GM21390 (cell line): ENCODE results near the gene PPIL6.

Experiments used
- ATAC-seq: cut with Tn5 transposase; IDR thresholded peaks from one replicate; pipeline ENCODE4 v1.9.1; 2021; ENCODE audit not compliant: unreplicated experiment

Gene PPIL6

DNA sequence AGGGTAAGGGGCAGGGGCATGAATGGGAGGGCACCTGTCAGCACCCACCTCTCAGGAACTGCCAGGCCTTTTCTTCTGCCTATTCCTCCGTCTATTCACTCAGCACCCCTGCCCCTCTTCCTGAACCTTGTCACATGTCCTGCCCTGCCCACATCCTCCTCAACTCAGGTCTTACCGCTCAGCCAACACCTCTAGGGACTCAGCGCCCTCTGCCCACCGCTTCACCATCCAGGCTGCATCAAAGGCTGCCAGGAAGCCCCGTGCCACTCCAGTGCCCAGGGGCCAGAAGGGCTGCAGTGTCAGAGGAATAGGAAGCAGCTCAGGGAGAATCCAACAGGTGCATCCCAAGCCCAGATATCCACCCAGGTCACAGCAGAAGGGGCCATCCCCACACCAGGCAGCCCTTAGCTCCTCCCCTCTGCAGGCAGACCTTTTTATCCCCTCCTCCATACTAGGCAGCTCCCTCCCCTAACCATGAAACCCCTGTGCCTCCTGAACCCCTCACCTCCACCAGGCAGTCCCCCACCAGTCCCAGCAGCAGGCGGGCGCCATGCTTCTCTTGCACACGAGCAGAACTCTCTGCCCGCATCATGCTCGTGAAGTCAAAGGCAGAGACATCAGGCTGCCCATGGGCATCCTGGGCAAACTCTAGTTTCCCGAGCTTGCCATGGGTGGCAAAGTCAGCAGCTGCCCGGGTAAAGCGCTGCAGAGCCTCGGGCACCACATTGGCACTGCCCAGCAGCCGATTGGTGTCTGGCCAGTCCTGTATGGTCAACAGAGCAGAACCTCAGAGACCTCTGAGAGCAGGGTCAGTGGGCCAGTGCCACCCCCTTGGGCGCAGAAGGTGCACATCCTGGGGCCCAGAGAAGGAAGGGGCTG, 9.6 kb upstream of the PPIL6 start:
- ATAC-seq = no peak

DNA sequence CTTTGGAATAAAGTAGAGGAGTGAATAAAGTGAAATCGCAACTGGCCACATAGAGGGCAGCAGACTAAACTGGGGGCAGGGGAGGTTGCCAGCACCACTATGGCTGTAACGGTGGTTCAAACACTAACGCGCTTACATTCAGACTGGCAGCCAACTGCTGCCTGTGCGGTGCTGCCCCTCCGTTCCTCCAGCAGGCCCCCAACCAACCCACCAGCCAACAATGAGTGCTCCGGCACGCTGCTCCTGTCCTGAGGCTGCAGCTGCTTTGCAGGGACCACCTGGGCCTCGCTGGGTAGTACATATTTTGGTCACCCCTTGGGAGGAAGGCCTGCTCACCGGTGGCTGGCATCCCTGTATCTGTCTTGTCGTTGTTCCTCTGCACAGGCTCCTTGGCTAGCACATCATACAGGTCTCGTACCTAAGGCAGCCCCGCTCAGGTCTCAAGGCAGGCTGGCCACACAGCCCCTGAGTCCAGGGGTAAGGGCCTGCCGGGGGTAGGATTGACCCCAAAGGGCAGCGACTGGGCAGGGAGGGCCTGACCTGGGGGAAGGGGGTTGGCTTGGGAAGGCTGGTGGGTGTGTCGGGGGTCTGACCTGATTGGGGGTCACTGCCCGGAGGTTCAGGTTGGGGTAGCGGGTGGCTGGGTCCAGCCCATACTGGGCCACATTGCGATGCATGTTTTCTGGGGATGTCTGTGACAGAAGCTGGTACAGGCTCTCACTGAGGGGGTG, 8.8 kb upstream of the PPIL6 start:
- no peak for ATAC-seq

DNA sequence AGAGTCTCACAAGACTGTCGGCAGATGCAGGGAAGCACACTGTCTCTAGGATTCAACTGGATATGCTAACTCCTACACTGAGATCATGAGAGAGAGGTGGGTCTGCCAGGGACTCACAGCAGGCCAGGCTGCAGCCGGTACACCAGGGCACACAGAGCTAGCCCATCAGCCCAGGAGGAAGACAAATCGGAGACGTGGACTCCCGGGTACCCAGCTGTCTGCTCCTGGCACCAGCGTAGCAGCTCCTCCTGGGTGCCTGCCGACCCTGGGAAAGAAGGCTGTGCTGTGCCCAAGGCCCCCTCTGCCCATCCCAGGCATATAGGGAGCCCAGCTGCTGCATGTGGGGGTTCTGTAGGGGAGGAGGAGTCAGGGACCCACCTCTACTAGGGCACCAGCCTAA, 8.2 kb upstream of the PPIL6 start:
- no peak for ATAC-seq

DNA sequence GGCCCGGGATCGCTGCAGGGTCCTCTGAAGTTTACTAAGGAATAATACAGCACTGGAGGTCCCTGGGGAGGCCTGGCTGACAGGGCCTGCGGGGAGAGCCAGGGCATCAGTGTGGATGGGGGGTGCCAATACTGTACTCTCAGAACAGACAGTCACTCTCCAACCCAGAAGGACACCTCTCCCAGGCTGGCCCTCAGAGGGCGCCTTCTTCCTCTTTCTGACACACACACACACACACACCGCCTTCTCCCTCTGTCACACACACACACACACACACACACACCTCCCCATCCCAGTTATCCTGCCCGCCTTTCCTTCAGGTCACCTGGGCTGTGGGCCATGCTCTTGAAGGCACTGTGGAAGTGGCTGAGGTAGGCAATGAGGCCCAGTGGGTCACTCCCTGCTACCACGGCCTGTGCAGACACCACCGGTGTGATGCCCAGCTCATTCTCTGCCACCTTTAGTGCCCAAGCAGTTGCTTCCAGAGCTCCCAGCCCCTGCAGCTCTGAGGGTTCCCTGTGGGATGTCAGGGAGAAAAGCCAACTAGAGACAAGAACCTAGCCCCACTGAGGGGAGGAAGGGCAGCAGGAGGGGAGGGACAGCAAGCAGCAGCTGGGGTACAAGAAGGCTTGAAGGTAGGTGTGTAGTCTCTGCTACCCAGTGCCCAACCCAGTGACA, 7.6 kb upstream of the PPIL6 start:
- no peak for ATAC-seq

DNA sequence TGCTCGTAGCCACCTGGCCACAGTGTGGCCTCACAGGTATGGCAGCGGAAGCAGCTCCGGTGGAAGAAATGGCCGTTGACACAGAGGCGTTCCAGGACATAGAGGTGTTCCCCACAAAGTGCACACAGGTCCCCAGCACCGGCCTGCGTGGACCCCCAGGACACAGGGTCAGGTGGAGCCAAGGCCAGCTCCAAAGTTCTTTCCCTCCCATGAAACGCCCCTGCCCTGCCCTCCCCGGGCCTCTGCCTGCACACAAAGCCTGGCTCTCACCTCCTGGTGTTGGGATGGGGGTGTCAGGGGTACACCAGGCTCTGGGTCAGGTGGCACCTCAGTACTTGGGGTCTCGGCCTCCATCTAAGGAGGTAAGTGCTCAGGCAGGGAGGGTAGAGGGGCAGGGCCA, 6.7 kb upstream of the PPIL6 start:
- no peak for ATAC-seq

DNA sequence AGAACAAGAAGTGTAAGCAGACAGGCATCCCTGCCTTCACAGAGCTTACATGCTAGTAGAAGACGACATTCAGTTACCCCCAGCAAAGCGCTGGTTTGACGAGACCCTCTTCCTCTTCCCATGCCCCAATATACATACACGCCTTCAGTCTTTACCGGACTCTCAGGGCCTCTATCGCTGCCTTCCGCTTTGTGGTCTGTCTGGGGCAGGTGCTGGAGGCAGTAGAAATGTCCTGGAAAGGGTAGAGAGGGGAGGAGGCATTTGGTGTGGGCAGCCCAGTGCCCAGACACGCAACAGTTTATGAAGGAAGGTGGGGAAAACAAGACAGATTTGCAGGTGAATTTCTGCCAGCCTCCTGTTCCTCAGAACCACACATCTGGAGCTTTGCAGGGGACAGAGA, 6.1 kb upstream of the PPIL6 start:
- no peak for ATAC-seq

DNA sequence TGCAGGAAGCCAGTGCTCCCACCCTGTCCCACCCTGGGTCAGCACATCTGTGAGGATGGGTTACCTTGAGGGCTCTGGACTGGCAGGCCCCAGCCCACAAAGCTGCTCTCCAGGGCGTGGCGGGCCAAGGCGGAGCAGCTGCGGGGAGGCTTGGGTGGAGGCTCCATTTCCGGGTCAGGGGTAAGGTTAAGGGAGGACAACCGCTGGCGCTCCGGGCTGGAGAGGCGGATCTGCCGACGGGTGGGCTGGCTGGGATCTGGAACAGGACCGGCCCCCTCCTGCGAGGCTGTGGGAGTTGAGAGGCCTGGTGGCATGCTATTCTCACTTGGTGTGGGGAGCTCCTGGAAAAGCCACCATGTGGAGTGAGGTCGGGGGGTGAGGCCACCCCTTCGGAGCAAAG, 5.6 kb upstream of the PPIL6 start:
- ATAC-seq = no peak

DNA sequence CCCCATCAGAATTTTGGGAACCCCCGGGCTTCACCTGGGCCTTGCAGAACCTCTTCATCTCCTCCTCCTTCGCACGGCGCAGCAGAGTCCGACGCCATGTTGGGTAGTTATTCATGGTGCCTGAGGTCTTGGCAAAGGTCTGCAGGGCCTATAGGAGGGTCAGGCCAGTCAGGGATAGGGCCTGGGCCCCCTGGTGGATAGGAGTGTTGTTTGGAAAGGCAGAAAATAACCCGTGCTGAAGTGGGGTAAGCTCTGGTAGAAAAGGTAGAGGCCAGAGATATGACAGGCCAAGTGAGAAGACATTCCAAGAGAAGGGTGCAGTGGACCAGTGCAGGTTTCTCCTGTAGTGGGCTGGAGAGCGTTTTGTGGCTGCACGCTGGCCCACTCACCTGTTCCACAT, 5.0 kb upstream of the PPIL6 start:
- no peak for ATAC-seq

DNA sequence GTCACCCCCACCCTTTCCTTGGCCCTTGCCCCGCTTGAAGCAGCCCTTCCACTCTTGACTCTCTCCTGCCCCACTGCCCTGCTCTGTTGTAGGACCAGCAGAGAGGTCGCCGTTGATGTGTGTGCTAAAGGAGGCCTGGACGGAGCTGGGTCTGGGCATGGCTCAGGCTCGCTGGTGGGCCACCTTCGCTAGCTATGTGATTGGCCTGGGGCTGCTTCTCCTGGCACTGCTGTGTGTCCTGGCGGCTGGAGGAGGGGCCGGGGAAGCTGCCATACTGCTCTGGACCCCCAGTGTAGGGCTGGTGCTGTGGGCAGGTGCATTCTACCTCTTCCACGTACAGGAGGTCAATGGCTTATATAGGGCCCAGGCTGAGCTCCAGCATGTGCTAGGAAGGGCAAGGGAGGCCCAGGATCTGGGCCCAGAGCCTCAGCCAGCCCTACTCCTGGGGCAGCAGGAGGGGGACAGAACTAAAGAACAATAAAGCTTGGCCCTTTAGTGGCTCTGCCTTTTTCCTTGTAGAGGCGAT, 3.1 kb upstream of the PPIL6 start:
- no peak for ATAC-seq

DNA sequence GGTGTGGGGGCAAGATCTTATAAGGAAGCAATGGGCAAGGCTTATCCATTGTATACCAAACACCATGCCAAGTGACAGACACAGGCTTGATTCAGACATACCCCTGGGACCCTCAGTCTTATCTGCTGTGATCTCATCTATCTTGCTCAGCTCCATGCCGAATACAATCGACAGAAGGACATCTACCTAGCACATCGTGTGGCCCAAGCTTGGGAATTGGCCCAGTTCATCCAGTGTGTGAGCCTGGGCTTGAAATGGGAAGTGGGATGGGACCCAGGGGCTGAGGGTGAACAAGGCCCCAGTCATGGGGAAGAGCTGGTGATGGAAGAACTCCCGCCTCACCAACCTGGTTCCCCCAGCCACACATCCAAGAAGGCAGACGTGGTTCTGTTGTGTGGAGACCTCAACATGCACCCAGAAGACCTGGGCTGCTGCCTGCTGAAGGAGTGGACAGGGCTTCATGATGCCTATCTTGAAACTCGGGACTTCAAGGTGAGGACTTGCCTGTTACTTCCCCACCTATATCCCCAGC, 2.0 kb upstream of the PPIL6 start:
- ATAC-seq = no peak

DNA sequence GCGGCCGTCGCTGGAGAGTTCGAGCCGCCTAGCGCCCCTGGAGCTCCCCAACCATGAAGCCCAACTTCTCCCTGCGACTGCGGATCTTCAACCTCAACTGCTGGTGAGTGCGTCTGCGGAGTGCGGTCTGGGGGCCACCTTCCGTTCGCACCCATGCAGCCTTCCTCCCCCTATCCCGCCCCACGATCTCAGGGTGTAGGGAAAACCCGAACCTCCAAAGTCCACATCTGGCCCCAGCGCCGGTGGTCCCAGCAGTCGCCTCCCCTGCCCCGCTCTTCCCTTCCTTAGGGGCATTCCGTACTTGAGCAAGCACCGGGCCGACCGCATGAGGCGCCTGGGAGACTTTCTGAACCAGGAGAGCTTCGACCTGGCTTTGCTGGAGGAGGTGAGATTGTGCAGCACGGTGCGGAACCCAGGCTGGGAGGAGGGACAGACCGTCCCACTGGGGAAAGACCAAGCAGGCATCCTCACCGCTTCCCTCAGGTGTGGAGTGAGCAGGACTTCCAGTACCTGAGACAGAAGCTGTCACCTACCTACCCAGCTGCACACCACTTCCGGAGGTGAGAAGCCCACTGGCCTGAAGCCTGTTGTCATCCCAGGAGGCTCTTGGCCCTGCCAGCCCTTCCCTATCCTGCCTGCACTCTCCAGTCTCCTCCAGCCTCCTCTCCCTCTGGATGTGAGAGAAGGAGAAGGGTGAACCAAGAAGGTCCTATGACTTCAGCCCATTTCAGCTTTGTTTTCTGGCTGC, 815 bp upstream of the PPIL6 start:
- peak; percentile 24 for ATAC-seq

DNA sequence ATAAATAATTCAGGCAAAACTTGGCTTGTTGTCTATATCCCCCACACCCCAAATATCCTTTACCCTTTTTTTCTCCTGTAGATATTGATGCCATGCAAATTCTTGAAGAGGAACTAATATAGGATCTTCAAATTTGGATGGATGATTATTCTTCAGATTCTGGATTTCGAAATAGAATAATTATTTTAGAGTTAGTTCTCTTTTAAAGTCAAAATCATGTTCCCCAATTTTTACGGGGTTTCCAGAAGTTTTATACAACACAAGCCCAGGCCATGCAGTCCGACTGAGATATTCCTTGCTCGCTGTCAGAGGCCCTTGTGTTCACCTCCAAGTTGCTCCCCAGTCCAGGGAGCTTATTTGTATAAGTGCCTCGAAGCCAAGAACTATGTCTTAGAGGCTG, 4.4 kb downstream of the PPIL6 start:
- ATAC-seq = no peak

DNA sequence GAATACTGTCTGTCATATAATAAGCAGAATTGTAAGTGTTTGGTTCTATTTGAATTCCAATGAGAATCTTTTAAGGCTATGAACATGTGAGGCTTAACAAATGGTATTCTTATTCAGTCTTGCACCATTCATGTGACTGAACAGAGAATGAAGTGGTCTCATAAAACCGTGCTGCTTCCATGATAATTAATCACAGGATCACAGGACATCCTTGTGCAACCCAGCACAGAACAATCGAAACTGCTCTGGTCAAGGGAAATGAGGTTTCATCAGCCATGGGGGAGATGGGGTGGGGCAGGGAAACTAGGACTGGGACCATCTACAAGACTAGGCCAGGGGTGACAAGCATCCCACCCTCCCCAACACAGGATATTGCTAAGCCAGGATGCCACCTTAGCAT, 6.0 kb downstream of the PPIL6 start:
- no peak for ATAC-seq

DNA sequence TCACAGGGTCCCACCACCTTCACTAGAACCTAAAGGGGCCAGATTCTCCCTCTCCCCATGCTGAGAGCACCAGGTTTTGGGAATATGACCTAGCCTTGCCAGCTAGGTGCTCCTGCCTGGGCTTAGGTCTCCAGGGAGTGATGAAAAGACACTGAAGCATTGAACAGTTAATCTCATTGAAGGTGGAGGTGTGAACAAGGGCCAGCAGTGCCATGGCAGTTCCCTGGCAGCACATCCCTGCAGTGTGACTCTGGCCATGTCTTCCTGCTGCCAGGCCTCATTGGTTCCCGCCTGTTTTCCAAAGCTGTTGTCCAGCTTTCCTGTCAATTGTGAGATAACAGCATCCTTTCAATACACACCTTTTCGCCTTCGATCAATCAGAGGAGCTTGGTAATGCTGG, 10.9 kb downstream of the PPIL6 start:
- ATAC-seq = no peak

DNA sequence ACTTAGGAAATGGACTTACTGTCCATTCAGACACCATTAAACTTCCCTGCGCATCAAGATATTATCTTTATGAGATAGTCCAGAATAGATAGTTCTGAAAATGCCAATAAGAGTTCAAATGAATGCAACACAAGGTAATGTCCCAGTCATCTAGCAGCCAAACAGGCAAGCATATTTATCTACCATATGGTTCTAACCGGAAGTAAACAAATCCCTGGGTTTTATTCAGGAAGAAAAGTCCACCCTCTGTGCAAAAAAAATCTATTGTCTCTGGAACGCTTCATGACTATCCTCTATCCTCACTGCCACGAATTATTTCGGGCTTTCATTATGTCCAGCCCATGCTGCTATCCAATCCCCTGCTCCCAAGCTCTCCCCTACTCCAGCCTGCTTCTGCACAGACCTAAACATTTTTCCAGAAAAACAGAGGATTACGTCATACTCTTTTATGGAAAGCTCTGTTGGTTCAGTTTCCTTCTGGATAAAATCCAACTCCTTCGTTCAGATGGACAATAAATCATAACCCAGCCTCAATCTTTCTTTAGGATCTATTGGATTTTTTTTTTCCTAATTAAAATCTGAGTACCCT, 11.4 kb downstream of the PPIL6 start:
- ATAC-seq = no peak

DNA sequence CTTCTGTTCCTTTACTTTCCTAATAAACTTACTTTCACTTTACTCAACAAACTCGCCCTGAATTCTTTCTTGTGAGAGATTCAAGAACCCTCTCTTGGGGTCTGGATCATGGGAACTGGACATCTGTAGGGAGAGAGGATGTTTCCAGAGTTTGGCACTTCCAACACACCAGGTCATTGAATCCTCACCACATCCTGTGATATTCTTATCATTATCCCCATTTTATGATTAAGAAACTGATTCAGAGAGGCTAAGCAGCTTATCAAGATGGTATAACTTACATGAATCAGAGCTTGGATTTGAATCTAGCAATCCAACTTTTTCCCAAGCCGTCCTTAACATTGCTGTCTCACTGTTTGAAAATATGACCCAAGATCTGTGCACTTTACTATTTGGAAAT, 15.5 kb downstream of the PPIL6 start:
- ATAC-seq = no peak

DNA sequence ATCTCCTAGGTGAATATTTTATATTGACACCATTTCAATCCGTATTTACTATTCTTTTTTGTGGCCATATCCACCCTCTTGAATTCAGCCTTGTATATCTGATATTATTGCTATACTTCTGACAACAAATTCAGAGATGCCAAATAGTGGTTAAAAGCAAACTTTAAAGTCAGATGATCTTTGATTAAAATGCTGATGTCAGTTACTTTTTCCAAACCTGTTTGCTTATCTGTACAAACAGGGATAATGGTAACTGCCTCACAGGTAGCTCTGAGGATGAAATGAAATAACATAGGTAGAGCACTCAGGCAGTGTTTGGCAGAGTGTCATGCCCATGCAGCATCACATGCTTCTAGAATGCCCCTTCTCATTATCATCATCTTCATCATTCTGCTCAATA, 19.2 kb downstream of the PPIL6 start:
- ATAC-seq = no peak

DNA sequence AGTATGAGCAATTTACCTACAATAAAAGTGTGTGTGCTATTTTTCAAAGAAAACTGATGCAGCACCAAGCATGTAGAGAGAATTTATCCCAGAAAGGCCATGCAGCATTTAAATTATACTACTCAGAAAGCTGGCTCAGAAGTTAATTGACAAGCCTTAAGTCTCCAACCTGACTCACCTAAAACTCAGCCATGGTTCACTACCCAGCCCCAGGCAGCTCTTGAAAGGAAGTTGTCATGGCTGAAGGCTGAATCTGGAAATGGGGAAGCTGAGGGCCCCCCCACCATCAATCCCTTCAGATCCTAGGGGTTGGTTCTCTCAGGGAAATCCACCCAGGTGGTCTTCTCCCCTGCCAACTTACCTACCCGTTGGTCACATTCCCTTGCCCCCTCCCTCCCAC, 19.7 kb downstream of the PPIL6 start:
- no peak for ATAC-seq

DNA sequence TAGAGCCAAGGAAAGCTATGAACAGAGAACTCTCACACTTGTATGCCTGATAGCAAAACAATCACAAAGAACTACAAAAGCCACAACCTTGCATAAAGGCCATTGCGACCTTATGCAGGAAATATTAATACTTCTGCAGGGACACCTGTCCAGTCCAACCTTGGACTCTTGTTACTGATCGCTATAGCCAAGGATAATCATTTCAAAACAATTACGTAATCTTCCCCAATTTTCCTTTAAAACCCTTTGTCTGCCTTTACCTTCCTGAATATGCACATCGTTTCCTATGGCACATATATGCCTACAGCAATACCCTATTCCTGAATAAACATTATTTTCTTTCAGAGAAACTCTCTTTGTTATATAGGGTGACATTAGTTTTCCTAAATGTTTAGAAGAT, 22.8 kb downstream of the PPIL6 start:
- no peak for ATAC-seq

DNA sequence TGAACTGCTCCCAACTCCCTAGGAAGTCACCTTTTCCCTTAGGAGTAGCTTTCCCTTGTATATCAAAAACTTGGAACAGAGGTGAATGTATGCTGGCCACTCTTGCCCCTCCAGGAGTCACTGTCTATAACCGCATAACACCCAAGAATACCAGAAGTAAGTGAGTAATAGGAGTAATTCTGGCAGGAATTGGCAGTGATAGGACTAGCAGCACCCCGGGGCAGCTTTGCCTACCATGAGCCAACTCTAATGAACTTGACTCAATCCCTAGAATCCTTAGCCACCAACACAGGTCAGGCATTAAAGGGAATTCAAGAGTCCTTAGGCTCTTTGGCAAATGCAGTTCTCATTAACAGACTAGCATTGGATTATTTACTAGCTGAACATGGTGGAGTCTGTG, 29.4 kb downstream of the PPIL6 start:
- ATAC-seq = no peak
